Measurements from ENCODE around the gene SORCS2. TPM values are rescaled to one million over a fixed set of nuclear protein-coding genes. Genes with fewer than 3 reads are reported as not detected.

Gene SORCS2
- polyA plus RNA-seq, 3 donors, result 0.46 to 0.55 TPM; not detected in 1

DNA sequence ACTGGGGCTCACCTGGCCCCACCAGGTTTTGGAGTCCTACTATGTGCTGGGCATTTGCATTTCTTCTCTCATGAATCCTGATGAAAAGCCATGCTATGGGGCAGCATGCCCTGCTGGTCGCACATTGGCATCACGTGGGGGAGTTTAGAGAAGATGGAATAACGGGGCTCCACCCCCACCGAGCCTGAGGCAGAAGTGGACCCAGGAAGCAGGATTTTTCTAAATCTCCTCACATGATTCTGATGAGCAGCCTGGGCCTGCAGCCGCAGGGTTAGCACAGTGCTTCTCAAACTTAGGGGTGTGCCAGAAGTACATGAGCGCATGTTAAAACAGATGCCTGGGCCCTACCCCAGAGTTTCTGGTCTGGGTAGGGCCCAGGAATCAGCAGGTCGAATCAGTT is 4.6 kb upstream of the SORCS2 start:
- no peak overlapping the region for H3K27ac ChIP-seq (ENCODE audit: low read depth in 1 of 2, low read length in 2 of 2)
- intact Hi-C loops (cut with micrococcal nuclease), result no loop called here
- peaks cover 3 to 14% of the 10 kb centered on the region in 2 donors for H3K27me3 ChIP-seq (ENCODE audit: control insufficient read depth in 2 of 2, insufficient read depth in 2 of 2, low read length in 2 of 2)
- no peak for DNase-seq
- H3K4me3 Mint-ChIP-seq, result no peak overlapping the region
- H3K4me1 Mint-ChIP-seq, result no peaks in the 10 kb centered on the region
- no peak overlapping the region for H3K4me3 ChIP-seq (replicated peaks in 1 of 3; ENCODE audit: low read depth in 2 of 3, low read length in 3 of 3)
- no peaks in the 10 kb centered on the region for H3K36me3 ChIP-seq (replicated peaks in 1 of 2; ENCODE audit: control insufficient read depth in 1 of 2, insufficient read depth in 2 of 2, low read length in 2 of 2)
- H3K27ac Mint-ChIP-seq, result no peak overlapping the region
- no peaks in the 10 kb centered on the region for H3K79me2 ChIP-seq (ENCODE audit: insufficient read depth, low read length)
- no peak overlapping the region for H3K9ac ChIP-seq (ENCODE audit: insufficient read depth, low read length, poor library complexity, severe bottlenecking)
- no peaks in the 10 kb centered on the region for H4K20me1 ChIP-seq (ENCODE audit: insufficient read depth, low read length)
- no peak overlapping the region for H2AFZ ChIP-seq (ENCODE audit: insufficient read depth, low read depth, low read length, poor library complexity, severe bottlenecking)
- H3K36me3 Mint-ChIP-seq, result no peaks in the 10 kb centered on the region
- no peaks in the 10 kb centered on the region for H3K4me1 ChIP-seq (ENCODE audit: control insufficient read depth in 1 of 2, insufficient read depth in 2 of 2, low read length in 2 of 2)
- TF ChIP-seq, protein P1, sequence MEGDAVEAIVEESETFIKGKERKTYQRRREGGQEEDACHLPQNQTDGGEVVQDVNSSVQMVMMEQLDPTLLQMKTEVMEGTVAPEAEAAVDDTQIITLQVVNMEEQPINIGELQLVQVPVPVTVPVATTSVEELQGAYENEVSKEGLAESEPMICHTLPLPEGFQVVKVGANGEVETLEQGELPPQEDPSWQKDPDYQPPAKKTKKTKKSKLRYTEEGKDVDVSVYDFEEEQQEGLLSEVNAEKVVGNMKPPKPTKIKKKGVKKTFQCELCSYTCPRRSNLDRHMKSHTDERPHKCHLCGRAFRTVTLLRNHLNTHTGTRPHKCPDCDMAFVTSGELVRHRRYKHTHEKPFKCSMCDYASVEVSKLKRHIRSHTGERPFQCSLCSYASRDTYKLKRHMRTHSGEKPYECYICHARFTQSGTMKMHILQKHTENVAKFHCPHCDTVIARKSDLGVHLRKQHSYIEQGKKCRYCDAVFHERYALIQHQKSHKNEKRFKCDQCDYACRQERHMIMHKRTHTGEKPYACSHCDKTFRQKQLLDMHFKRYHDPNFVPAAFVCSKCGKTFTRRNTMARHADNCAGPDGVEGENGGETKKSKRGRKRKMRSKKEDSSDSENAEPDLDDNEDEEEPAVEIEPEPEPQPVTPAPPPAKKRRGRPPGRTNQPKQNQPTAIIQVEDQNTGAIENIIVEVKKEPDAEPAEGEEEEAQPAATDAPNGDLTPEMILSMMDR (IDR thresholded peaks at IDR 0.05), result no peak
- peaks cover 24 to 35% (median 26%) of the 10 kb centered on the region in 3 donors for H3K27me3 Mint-ChIP-seq (ENCODE audit: low read depth in 3 of 3)
- no peak overlapping the region for H3K4me2 ChIP-seq (replicated peaks; ENCODE audit: extremely low read depth, low read length, poor library complexity, severe bottlenecking)
- H3K9me3 ChIP-seq (replicated peaks in 1 of 2; ENCODE audit: control insufficient read depth in 1 of 2, insufficient read depth in 1 of 2, low read length in 2 of 2), result no peaks in the 10 kb centered on the region
- no peaks in the 10 kb centered on the region for H3K9me3 Mint-ChIP-seq
- 82% methylated on average over 4 of the region's 7 CpGs for WGBS (ENCODE audit: insufficient coverage)

DNA sequence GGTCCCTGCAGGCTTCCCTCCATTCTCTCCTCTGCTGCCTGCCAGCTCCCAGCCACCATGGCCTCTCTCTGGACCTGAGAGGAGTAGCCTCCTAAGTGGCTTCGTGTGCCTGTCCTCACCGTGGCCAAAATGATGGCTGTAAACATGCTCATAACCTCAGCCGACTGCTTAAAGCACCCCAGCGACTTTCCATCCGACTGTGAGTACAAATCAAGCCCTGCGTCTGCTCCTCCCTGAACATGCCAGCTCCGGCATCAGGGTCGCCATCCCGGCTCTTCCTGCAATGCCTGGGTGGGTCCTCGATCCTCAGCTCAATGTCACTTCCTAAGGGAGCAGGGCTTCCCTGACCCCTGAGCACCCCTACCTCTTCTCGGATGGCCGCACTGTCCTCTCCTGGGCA is 3.3 kb upstream of the SORCS2 start:
- Mint-ChIP-seq H3K4me1 (no peaks in the 10 kb centered on the region), H3K36me3 (no peaks in the 10 kb centered on the region), H3K4me3 (peak overlapping the region in 1 of 2 donors; percentile 24), H3K9me3 (peaks cover 0 to 5% (median 0%) of the 10 kb centered on the region in 7 donors), H3K27me3 (ENCODE audit: low read depth in 3 of 3) (peaks cover 32 to 47% (median 34%) of the 10 kb centered on the region in 3 donors), H3K27ac (peak overlapping the region in 1 of 7 donors; percentile 73)
- Histone ChIP-seq H2AFZ (ENCODE audit: insufficient read depth, low read depth, low read length, poor library complexity, severe bottlenecking) (no peak overlapping the region), H3K9me3 (replicated peaks in 1 of 2; ENCODE audit: control insufficient read depth in 1 of 2, insufficient read depth in 1 of 2, low read length in 2 of 2) (no peaks in the 10 kb centered on the region), H3K27me3 (ENCODE audit: control insufficient read depth in 2 of 2, insufficient read depth in 2 of 2, low read length in 2 of 2) (peaks cover 11 to 26% of the 10 kb centered on the region in 2 donors), H3K36me3 (replicated peaks in 1 of 2; ENCODE audit: control insufficient read depth in 1 of 2, insufficient read depth in 2 of 2, low read length in 2 of 2) (no peaks in the 10 kb centered on the region), H3K9ac (ENCODE audit: insufficient read depth, low read length, poor library complexity, severe bottlenecking) (no peak overlapping the region), H3K4me2 (replicated peaks; ENCODE audit: extremely low read depth, low read length, poor library complexity, severe bottlenecking) (no peak overlapping the region), H3K4me1 (ENCODE audit: control insufficient read depth in 1 of 2, insufficient read depth in 2 of 2, low read length in 2 of 2) (no peaks in the 10 kb centered on the region), H4K20me1 (ENCODE audit: insufficient read depth, low read length) (no peaks in the 10 kb centered on the region), H3K4me3 (replicated peaks in 1 of 3; ENCODE audit: low read depth in 2 of 3, low read length in 3 of 3) (no peak overlapping the region), H3K27ac (ENCODE audit: low read depth in 1 of 2, low read length in 2 of 2) (no peak overlapping the region), H3K79me2 (ENCODE audit: insufficient read depth, low read length) (no peaks in the 10 kb centered on the region)
- TF ChIP-seq, protein P1 (IDR thresholded peaks at IDR 0.05), result no peak
- WGBS (ENCODE audit: insufficient coverage), result 74% methylated on average over 12 of the region's 12 CpGs
- no peak for DNase-seq
- intact Hi-C loops (cut with micrococcal nuclease), result no loop called here

Measured in CD14-positive monocyte (primary cell).